Prostate gland (tissue), 2 donors: Measurements from ENCODE around the gene TMEM45A.

Experiments used
- CTCF ChIP-seq, 4 experiments: fragments of 200-600 bp in 2 of 4; fragments of 450-650 bp in 2 of 4; sonication (generic) in 2 of 4; IDR thresholded peaks; 1 replicate in 3 of 4; 2 replicates in 1 of 4; pipeline ENCODE4 v1.5.1; 2016 to 2019; ENCODE audit warnings: antibody characterized with exemption in 4 of 4, mild to moderate bottlenecking in 2 of 4, moderate library complexity in 2 of 4
- POLR2A ChIP-seq: fragments of 450-650 bp; IDR thresholded peaks from one replicate; pipeline ENCODE4 v1.6.1; 2016; ENCODE audit warnings: antibody characterized with exemption, mild to moderate bottlenecking
- POLR2AphosphoS5 ChIP-seq: sonication (generic); formaldehyde crosslinking; IDR thresholded peaks from one replicate; pipeline ENCODE4 v1.6.1; 2017; ENCODE audit warnings: antibody characterized with exemption

GRCh38 chr3:100467133-100467532 is 25.3 kb upstream of the TMEM45A start:
- TF ChIP-seq CTCF (IDR thresholded peaks at IDR 0.05), result no peak
- TF ChIP-seq POLR2AphosphoS5, result no peak
- no peak for TF ChIP-seq POLR2A
